ENCODE data around the gene ZBTB8OS.

- TF ChIP-seq CTCF (IDR thresholded peaks at IDR 0.05) = no peak
- no peak for TF ChIP-seq POLR2A (IDR thresholded peaks at IDR 0.05)
Measured at GRCh38 chr1:32693455-32694174, 43.3 kb upstream of the ZBTB8OS start.

Data from uterus (tissue), 2 donors.